H1 (cell line): ENCODE results near the gene MEGF11. TPM values are rescaled to one million over a fixed set of nuclear protein-coding genes. Genes with fewer than 3 reads are reported as not detected.

Source experiments
- CTCF ChIA-PET: fragments of 300-600 bp; sonication (Branson Sonifier 250); formaldehyde crosslinking; loops from one replicate; lab custom pipeline; 2021; ENCODE audit not compliant: partially characterized antibody; lab: Charles Lee
- POLR2A ChIA-PET: fragments of 300-600 bp; sonication (Branson Sonifier 250); formaldehyde crosslinking; loops from one replicate; lab custom pipeline; 2021; ENCODE audit warnings: inconsistent platforms; ENCODE audit not compliant: partially characterized antibody; lab: Charles Lee
- DNase-seq, 2 experiments: peaks; one replicate each; pipeline versions ENCODE4 v3.0.0 to v3.0.0-alpha.2; 2010 to 2022; ENCODE audit warnings: low spot score in 2 of 2, low read depth in 1 of 2, mixed read lengths in 1 of 2
- FAIRE-seq: peaks from 2 replicates; lab custom pipeline; 2011; peaks lifted over from hg19 to GRCh38; lab: Jason Lieb, UNC
- H2AFZ ChIP-seq: 2 replicates; pipeline ENCODE4 v1.8.1; 2012; ENCODE audit warnings: low read length, inconsistent platforms
- H2AK5ac ChIP-seq: 2 replicates; pipeline ENCODE4 v1.6.1; 2013; ENCODE audit warnings: low read depth, low read length
- H2BK120ac ChIP-seq: replicated peaks from 2 replicates; pipeline ENCODE3; 2013; ENCODE audit warnings: low read depth, low read length, inconsistent platforms
- H2BK12ac ChIP-seq: 2 replicates; pipeline ENCODE4 v1.6.1; 2013; ENCODE audit warnings: low read depth, low read length
- H2BK15ac ChIP-seq: 2 replicates; pipeline ENCODE4 v1.6.1; 2013; ENCODE audit warnings: low read length
- H2BK20ac ChIP-seq: 2 replicates; pipeline ENCODE4 v1.6.1; 2013; ENCODE audit warnings: low read length
- H2BK5ac ChIP-seq: 2 replicates; pipeline ENCODE4 v1.6.1; 2013; ENCODE audit warnings: low read depth, low read length
- H3K14ac ChIP-seq: 2 replicates; pipeline ENCODE4 v1.6.1; 2013; ENCODE audit warnings: inconsistent platforms; ENCODE audit not compliant: insufficient read length
- H3K18ac ChIP-seq: 2 replicates; pipeline ENCODE4 v1.6.1; 2013; ENCODE audit warnings: low read length; ENCODE audit errors: extremely low read depth
- H3K23ac ChIP-seq: 2 replicates; pipeline ENCODE4 v1.6.1; 2013; ENCODE audit warnings: inconsistent platforms; ENCODE audit not compliant: insufficient read length
- H3K23me2 ChIP-seq: 2 replicates; pipeline ENCODE4 v1.6.1; 2013; ENCODE audit warnings: low read depth, low read length
- H3K27ac ChIP-seq: 2 replicates; pipeline ENCODE4 v1.6.1; 2011; ENCODE audit warnings: low read depth, low read length, inconsistent platforms
- H3K27me3 ChIP-seq, 4 experiments: replicated peaks in 1 of 4; 1 replicate in 1 of 4; 2 replicates in 3 of 4; pipeline versions ENCODE4 v1.6.1 to v1.8.1; 2011 to 2013; ENCODE audit warnings: low read length in 3 of 4, mild to moderate bottlenecking in 3 of 4, inconsistent platforms in 2 of 4, mixed read lengths in 2 of 4, moderate library complexity in 1 of 4; ENCODE audit not compliant: control insufficient read depth in 3 of 4, insufficient read depth in 3 of 4; ENCODE audit errors: extremely low read depth in 1 of 4
- H3K36me3 ChIP-seq, 4 experiments: 2 replicates each; pipeline versions ENCODE4 v1.6.1 to v1.8.1; 2011 to 2013; ENCODE audit warnings: mild to moderate bottlenecking in 4 of 4, low read length in 3 of 4, moderate library complexity in 2 of 4, control low read depth in 1 of 4, inconsistent platforms in 1 of 4; ENCODE audit not compliant: insufficient read depth in 4 of 4, control insufficient read depth in 2 of 4
- H3K4ac ChIP-seq: replicated peaks from 2 replicates; pipeline ENCODE3; 2013; ENCODE audit warnings: low read length, low read depth, mixed read lengths, inconsistent platforms; ENCODE audit not compliant: insufficient read length
- H3K4me1 ChIP-seq, 4 experiments: replicated peaks in 1 of 4; 1 replicate in 1 of 4; 2 replicates in 3 of 4; pipeline versions ENCODE4 v1.6.1 to v1.8.1; 2011 to 2013; ENCODE audit warnings: low read length in 3 of 4, inconsistent platforms in 2 of 4, mixed read lengths in 1 of 4; ENCODE audit not compliant: insufficient read depth in 4 of 4, control insufficient read depth in 3 of 4
- H3K4me2 ChIP-seq, 2 experiments: 2 replicates each; pipeline versions ENCODE4 v1.6.1 to v1.8.1; 2011 to 2013; ENCODE audit warnings: low read depth in 2 of 2, low read length in 2 of 2, control low read depth in 1 of 2, inconsistent platforms in 1 of 2, mild to moderate bottlenecking in 1 of 2; ENCODE audit not compliant: insufficient read depth in 1 of 2
- H3K4me3 ChIP-seq, 4 experiments: fragments of 200-600, 300-600 bp in 1 of 4; sonication (generic), shearing (Covaris generic), sonication (Bioruptor Twin) in 1 of 4; 2 replicates each; pipeline versions ENCODE4 v1.5.1 to v1.8.1; 2011 to 2016; ENCODE audit warnings: low read length in 4 of 4, low read depth in 3 of 4, control low read depth in 2 of 4, inconsistent platforms in 2 of 4, mild to moderate bottlenecking in 2 of 4, mixed read lengths in 1 of 4, moderate library complexity in 1 of 4; ENCODE audit not compliant: insufficient read depth in 2 of 4; ENCODE audit errors: extremely low read depth in 1 of 4
- H3K56ac ChIP-seq: replicated peaks from 2 replicates; pipeline ENCODE3; 2013; ENCODE audit warnings: low read depth, mild to moderate bottlenecking, mixed read lengths, low read length, inconsistent platforms; ENCODE audit not compliant: insufficient read length
- H3K79me1 ChIP-seq: 2 replicates; pipeline ENCODE4 v1.6.1; 2013; ENCODE audit warnings: low read depth, low read length, control low read depth
- H3K79me2 ChIP-seq, 2 experiments: 2 replicates each; pipeline versions ENCODE4 v1.6.1 to v1.8.1; 2012 to 2013; ENCODE audit warnings: low read length in 2 of 2, mild to moderate bottlenecking in 2 of 2, inconsistent platforms in 1 of 2; ENCODE audit not compliant: insufficient read depth in 2 of 2, control insufficient read depth in 1 of 2
- H3K9ac ChIP-seq, 4 experiments: replicated peaks in 1 of 4; 1 replicate in 1 of 4; 2 replicates in 3 of 4; pipeline versions ENCODE4 v1.6.1 to v1.8.1; 2011 to 2013; ENCODE audit warnings: low read depth in 3 of 4, low read length in 3 of 4, control low read depth in 2 of 4, mild to moderate bottlenecking in 2 of 4, moderate library complexity in 2 of 4, inconsistent platforms in 1 of 4; ENCODE audit errors: extremely low read depth in 1 of 4
- H3K9me3 ChIP-seq, 2 experiments: 2 replicates each; pipeline versions ENCODE4 v1.6.1 to v1.8.1; 2012 to 2013; ENCODE audit warnings: mild to moderate bottlenecking in 2 of 2, moderate library complexity in 2 of 2, control low read depth in 1 of 2, inconsistent platforms in 1 of 2, low read depth in 1 of 2, low read length in 1 of 2, mixed read lengths in 1 of 2; ENCODE audit not compliant: insufficient read depth in 2 of 2
- H4K20me1 ChIP-seq, 2 experiments: replicated peaks in 1 of 2; 2 replicates each; pipeline versions ENCODE3 to v1.8.1; 2011 to 2013; ENCODE audit warnings: inconsistent platforms in 2 of 2, low read length in 2 of 2, mild to moderate bottlenecking in 1 of 2; ENCODE audit not compliant: insufficient read depth in 2 of 2, control insufficient read depth in 1 of 2
- H4K5ac ChIP-seq: 2 replicates; pipeline ENCODE4 v1.6.1; 2013; ENCODE audit warnings: low read length, low read depth, mixed read lengths, inconsistent platforms; ENCODE audit not compliant: insufficient read length
- H4K8ac ChIP-seq: 2 replicates; pipeline ENCODE4 v1.8.0; 2013; ENCODE audit warnings: mild to moderate bottlenecking, moderate library complexity, low read length, inconsistent platforms; ENCODE audit not compliant: insufficient read depth; ENCODE audit errors: extremely low read depth
- H4K91ac ChIP-seq: replicated peaks from 2 replicates; pipeline ENCODE3; 2013; ENCODE audit warnings: low read length, mixed read lengths, inconsistent platforms; ENCODE audit not compliant: insufficient read length
- NRF1 ChIP-seq: IDR thresholded peaks from 2 replicates; pipeline ENCODE4 v1.6.1; 2011; ENCODE audit warnings: mild to moderate bottlenecking, low read depth, low read length, improper control_type of control experiment
- WGBS, 2 experiments: shearing (Covaris generic) in 1 of 2; methylation state at CpG; one replicate each; pipeline versions ENCODE4 v1.1.6 to v1.1.7; 2013 to 2015; ENCODE audit warnings: low lambda C conversion rate in 2 of 2, mixed read lengths in 2 of 2, inconsistent platforms in 1 of 2, low coverage in 1 of 2, missing lambda C conversion rate in 1 of 2; ENCODE audit not compliant: insufficient replicate concordance in 2 of 2, insufficient coverage in 1 of 2, insufficient read length in 1 of 2; ENCODE audit errors: extremely low coverage in 1 of 2, missing lambda C conversion rate in 1 of 2; 5-methylcytosine and 5-hydroxymethylcytosine counted together
- polyA plus RNA-seq, 7 experiments: library from polyadenylated mRNA; depleted of rRNA in 3 of 7; stranded (reverse) in 5 of 7; unstranded in 2 of 7; fragments of >200 nt in 5 of 7; fragments of 200-250 nt in 2 of 7; gene quantifications; 1 replicate in 5 of 7; 2 replicates in 1 of 7; 4 replicates in 1 of 7; pipeline versions ENCODE4 v1.2.1 to v1.2.3, GENCODE V29; 2011 to 2013; ENCODE audit warnings: missing spikeins in 2 of 7, mixed read lengths in 2 of 7
- total RNA-seq: library from RNA; stranded (reverse); fragmentation: NEBNext Ultra II Directional; extraction: Animal tissue kit (Norgen Biotek cat#: 25700); gene quantifications from 2 replicates; pipeline ENCODE4 v1.2.1, GENCODE V29; 2021

MEGF11 gene
- total and polyA plus RNA-seq, 2 of the 8 experiments (the other 6 are each of a cell fraction or from before 2014, with no cell fraction given), result 4.4 to 4.8 TPM

- H2BK120ac ChIP-seq, result no peak overlapping the region
- H4K8ac ChIP-seq, result no peak overlapping the region
- H2BK12ac ChIP-seq, result no peak overlapping the region
- H4K20me1 ChIP-seq, result no peaks in the 10 kb centered on the region
- no peak overlapping the region for H4K91ac ChIP-seq
- H3K4me3 ChIP-seq, result no peak overlapping the region
- no peak for TF ChIP-seq NRF1
- H3K27me3 ChIP-seq, result no peaks in the 10 kb centered on the region
- CTCF ChIA-PET, result interaction anchor here (0.8 to 2.4 kb wide), 8 partner anchors 11 to 136 kb away, joined by 3 to 8 read pairs (median 4); no protein-coding TSS in a partner anchor
- H3K4me1 ChIP-seq, result peaks cover 0 to 3% (median under 1%) of the 10 kb centered on the region in 4 experiments; a peak in 3 of 7 replicates
- no peak overlapping the region for H3K56ac ChIP-seq
- no peak overlapping the region for H3K4ac ChIP-seq
- no peak overlapping the region for H2AK5ac ChIP-seq
- H3K4me2 ChIP-seq, result no peak overlapping the region
- no peak overlapping the region for H3K18ac ChIP-seq
- H2AFZ ChIP-seq, result no peak overlapping the region
- H3K14ac ChIP-seq, result no peak overlapping the region
- H4K5ac ChIP-seq, result no peak overlapping the region
- no peaks in the 10 kb centered on the region for H3K79me1 ChIP-seq
- H3K23ac ChIP-seq, result no peak overlapping the region
- H2BK15ac ChIP-seq, result no peak overlapping the region
- H3K9me3 ChIP-seq, result no peaks in the 10 kb centered on the region
- no peak overlapping the region for H2BK20ac ChIP-seq
- H2BK5ac ChIP-seq, result no peak overlapping the region
- no peaks in the 10 kb centered on the region for H3K36me3 ChIP-seq
- FAIRE-seq (no peak), DNase-seq (no peak)
- H3K9ac ChIP-seq, result no peak overlapping the region
- POLR2A ChIA-PET, result interaction anchor here (1.0 kb wide), 1 partner anchor 94 kb away, joined by 3 read pairs; no protein-coding TSS in a partner anchor
- no peaks in the 10 kb centered on the region for H3K23me2 ChIP-seq
- H3K27ac ChIP-seq, result no peak overlapping the region
- no peaks in the 10 kb centered on the region for H3K79me2 ChIP-seq
- 86% methylated on average over 8 of the region's 8 CpGs; no CpG with 5 or more reads in 1 of the 2 experiments for WGBS, 2 experiments
Observed at GRCh38 chr15:65948383-65948782, 305.2 kb downstream of the MEGF11 start.
